Suprapubic skin (tissue), 4 donors: ENCODE results near the gene NCSTN. TPM values are rescaled to one million over a fixed set of nuclear protein-coding genes. Genes with fewer than 3 reads are reported as not detected.
A peak's percentile ranks its signal among the peaks of the same experiment; 100 is the strongest.

Experiments
- DNase-seq, 2 donors: peaks; one replicate each; pipeline ENCODE4 v3.0.0-alpha.2; 2019; ENCODE audit warnings: low spot score in 2 of 2
- H3K27ac ChIP-seq: fragments of 200-600 bp; sonication (generic); one replicate; pipeline ENCODE4 v1.5.1; 2019
- H3K27me3 ChIP-seq: fragments of 200-600 bp; sonication (generic); one replicate; pipeline ENCODE4 v1.5.1; 2019
- H3K36me3 ChIP-seq: fragments of 200-600 bp; sonication (generic); one replicate; pipeline ENCODE4 v1.5.1; 2019
- H3K4me1 ChIP-seq: fragments of 200-600 bp; sonication (generic); one replicate; pipeline ENCODE4 v1.5.1; 2019
- H3K4me3 ChIP-seq: fragments of 200-600 bp; sonication (generic); one replicate; pipeline ENCODE4 v1.5.1; 2019; ENCODE audit warnings: mild to moderate bottlenecking
- H3K9me3 ChIP-seq: fragments of 200-600 bp; sonication (generic); one replicate; pipeline ENCODE4 v1.5.1; 2019
- EP300 ChIP-seq: sonication (generic); formaldehyde crosslinking; IDR thresholded peaks from one replicate; pipeline ENCODE4 v1.6.1; 2017; ENCODE audit warnings: antibody characterized with exemption
- POLR2A ChIP-seq, 2 donors: fragments of 450-650 bp; IDR thresholded peaks; one replicate each; pipeline ENCODE4 v1.6.1; 2017; ENCODE audit warnings: antibody characterized with exemption in 2 of 2, mild to moderate bottlenecking in 2 of 2, moderate library complexity in 2 of 2
- POLR2AphosphoS5 ChIP-seq, 3 donors: sonication (generic); formaldehyde crosslinking; IDR thresholded peaks; one replicate each; pipeline ENCODE4 v1.6.1; 2017; ENCODE audit warnings: antibody characterized with exemption in 3 of 3
- WGBS: methylation state at CpG from one replicate; pipeline ENCODE4 v1.1.5; 2018; 5-methylcytosine and 5-hydroxymethylcytosine counted together
- total RNA-seq, 4 donors: library from RNA; depleted of rRNA; stranded (reverse); fragments of >200 nt; gene quantifications; one replicate each; pipeline ENCODE4 v1.1.0, GENCODE V29; 2016
- TF ChIP-seq, protein P1 (sequence below), 2 donors: fragments of 200-600 bp in 1 of 2; fragments of 450-650 bp in 1 of 2; sonication (generic) in 1 of 2; IDR thresholded peaks; one replicate each; pipeline ENCODE4 v1.5.1; 2016 to 2019; ENCODE audit warnings: antibody characterized with exemption in 2 of 2, mild to moderate bottlenecking in 1 of 2, moderate library complexity in 1 of 2

The NCSTN gene
- total RNA-seq = 10 to 100 TPM; 53.4 to 94.1 (median 71.1) TPM

DNA sequence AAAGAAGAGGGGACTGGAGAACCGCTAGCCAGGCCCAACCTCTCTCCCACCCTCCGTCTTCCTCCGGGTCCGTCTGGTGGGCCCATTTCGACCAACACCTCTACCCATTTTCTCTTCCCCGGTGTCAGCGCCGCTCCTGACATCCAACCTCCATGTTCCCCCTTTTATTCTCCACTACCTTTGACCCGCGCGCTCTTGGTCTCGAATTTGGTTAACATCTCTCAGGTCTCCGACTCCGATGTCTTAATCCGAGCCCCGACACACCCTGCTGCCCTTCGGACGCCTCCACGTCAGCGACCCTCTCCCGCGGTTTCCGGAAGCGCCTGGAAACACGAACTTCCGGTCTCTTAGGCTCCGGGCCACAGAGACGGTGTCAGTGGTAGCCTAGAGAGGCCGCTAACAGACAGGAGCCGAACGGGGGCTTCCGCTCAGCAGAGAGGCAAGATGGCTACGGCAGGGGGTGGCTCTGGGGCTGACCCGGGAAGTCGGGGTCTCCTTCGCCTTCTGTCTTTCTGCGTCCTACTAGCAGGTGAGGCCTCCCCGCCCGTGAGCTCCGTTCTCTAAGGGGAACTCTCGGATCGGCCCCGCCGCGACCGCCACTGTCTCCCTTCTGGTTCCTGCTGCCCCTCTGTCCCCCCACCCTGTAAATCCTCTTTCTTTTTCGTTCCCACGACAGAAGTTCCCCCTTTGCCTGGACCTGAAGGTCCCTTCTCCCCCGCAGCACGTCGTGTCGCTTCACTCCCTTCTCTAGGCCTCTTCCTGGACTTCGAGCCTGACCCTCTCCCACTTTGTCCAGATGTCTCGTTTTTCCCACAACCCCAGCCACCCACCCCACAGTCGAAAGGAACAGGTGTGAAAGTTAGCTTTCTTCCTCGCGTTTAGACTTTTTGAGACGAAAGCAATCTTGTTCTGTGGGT lies at the start of gene NCSTN, which contains the start of gene COPA:
NCSTN (plus strand) TSS at position 431 of the 917 bp plus-strand sequence; CDS start at position 445, 14 bp downstream.
COPA (minus strand) TSS at position 298 of the 917 bp plus-strand sequence; CDS start at position 218, 80 bp downstream.
- H3K27ac ChIP-seq = peak within 1 kb of the TSS; percentile 91
- WGBS = under 1% methylated on average over 58 of the region's 58 CpGs
- H3K4me1 ChIP-seq = peaks cover 46% of the 10 kb centered on the region

DNA sequence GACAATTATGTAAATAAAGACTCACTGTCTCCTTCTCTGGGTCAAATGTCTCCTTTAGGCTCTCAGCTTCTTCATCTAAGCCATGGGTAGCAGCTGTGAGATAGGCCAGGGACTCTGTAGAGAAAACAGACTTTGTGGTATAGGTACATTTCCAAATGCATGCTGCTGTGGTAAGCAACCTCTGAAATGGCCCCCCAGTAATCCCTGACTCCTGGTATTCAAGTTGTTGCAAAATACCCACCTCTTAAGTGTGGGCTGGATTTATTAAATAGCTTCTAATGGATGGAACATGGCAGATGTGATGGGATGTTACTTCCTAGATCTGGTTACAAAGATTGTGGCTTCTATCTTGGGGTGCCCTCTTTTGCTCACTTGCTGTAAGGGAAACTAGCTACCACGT lies 47.1 kb upstream of the NCSTN start:
- TF ChIP-seq POLR2AphosphoS5 (IDR thresholded peaks at IDR 0.05) (no peak), POLR2A (IDR thresholded peaks at IDR 0.05) (no peak), EP300 (no peak)
- TF ChIP-seq, protein P1, sequence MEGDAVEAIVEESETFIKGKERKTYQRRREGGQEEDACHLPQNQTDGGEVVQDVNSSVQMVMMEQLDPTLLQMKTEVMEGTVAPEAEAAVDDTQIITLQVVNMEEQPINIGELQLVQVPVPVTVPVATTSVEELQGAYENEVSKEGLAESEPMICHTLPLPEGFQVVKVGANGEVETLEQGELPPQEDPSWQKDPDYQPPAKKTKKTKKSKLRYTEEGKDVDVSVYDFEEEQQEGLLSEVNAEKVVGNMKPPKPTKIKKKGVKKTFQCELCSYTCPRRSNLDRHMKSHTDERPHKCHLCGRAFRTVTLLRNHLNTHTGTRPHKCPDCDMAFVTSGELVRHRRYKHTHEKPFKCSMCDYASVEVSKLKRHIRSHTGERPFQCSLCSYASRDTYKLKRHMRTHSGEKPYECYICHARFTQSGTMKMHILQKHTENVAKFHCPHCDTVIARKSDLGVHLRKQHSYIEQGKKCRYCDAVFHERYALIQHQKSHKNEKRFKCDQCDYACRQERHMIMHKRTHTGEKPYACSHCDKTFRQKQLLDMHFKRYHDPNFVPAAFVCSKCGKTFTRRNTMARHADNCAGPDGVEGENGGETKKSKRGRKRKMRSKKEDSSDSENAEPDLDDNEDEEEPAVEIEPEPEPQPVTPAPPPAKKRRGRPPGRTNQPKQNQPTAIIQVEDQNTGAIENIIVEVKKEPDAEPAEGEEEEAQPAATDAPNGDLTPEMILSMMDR (IDR thresholded peaks at IDR 0.05) = no peak
- 93% methylated on average over 1 of the region's 1 CpG for WGBS
- no peak overlapping the region for H3K27ac ChIP-seq
- H3K4me3 ChIP-seq = no peak overlapping the region
- no peaks in the 10 kb centered on the region for H3K27me3 ChIP-seq
- DNase-seq = no peak
- peaks cover 98% of the 10 kb centered on the region for H3K36me3 ChIP-seq
- H3K9me3 ChIP-seq = no peaks in the 10 kb centered on the region
- no peaks in the 10 kb centered on the region for H3K4me1 ChIP-seq

More for the DNA sequence above, at the start of gene NCSTN, which contains the start of gene COPA:
- H3K4me3 ChIP-seq = peak within 1 kb of the TSS; percentile 96
- no peak for TF ChIP-seq EP300
- peak; percentile 72 to 97 for TF ChIP-seq POLR2A (IDR thresholded peaks at IDR 0.05)
- TF ChIP-seq POLR2AphosphoS5 (IDR thresholded peaks at IDR 0.05) = peak; percentile 80 to 92 (median 84)
- TF ChIP-seq, protein P1 (IDR thresholded peaks at IDR 0.05) = no peak
- no peaks in the 10 kb centered on the region for H3K27me3 ChIP-seq
- peaks cover 27% of the 10 kb centered on the region for H3K36me3 ChIP-seq
- H3K9me3 ChIP-seq = no peaks in the 10 kb centered on the region
- peak; percentile 96 to 97 for DNase-seq

DNA sequence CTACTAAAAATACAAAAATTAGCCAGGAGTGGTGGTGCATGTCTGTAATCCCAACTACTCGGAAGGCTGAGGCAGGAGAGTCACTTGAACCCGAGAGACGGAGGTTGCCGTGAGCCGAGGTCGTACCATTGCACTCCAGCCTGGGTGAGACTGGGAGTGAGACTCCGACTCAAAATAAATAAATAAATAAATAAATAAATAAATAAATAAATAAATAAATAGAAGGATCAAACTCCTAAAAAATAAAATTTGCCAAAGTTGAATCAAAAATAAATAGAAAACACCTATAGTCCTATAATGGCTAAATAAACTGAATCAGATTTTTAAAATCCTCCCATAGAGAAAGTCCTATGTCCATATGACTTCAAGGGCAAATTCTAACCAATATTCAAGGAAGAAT lies 43.0 kb upstream of the NCSTN start:
- DNase-seq = no peak
- 84% methylated on average over 7 of the region's 7 CpGs for WGBS
- Histone ChIP-seq H3K36me3 (peaks cover 96% of the 10 kb centered on the region), H3K27me3 (no peaks in the 10 kb centered on the region), H3K27ac (no peak overlapping the region), H3K9me3 (no peaks in the 10 kb centered on the region), H3K4me3 (no peak overlapping the region), H3K4me1 (no peaks in the 10 kb centered on the region)
- TF ChIP-seq POLR2A (IDR thresholded peaks at IDR 0.05) (no peak), POLR2AphosphoS5 (IDR thresholded peaks at IDR 0.05) (no peak)
- TF ChIP-seq, protein P1 (IDR thresholded peaks at IDR 0.05) = no peak

DNA sequence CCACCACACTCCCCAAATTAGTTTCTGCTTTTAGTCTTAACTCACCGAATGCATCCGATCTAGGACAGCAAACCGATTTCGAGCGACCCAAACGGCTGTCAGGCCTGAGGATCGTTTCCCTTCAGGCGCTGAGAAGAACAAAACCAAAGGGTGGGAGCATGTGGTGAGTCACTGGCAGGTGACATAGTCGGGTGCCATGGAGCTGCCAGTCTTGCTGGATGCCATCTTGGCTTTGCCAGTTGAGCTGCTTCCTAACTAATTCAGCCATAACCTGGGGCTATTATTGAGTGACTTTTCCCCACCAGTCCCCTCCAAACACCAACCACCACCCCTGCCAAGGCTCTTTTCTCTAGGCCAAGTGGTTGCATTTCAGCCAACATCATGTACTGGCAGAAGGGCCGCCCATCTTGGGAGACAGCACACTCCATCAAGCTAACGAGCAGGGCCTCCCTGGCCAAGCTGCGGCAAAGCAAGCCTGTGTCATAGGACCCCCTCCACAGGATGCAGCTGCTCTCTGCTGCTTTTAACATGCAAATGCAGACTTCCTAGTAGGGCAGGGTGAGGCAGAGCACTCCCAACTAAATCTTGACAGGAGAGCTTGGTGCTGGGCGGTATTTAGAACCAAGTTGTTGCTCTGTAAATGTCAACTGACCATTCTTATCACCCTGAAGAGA lies 35.9 kb upstream of the NCSTN start:
- DNase-seq = no peak
- no peaks in the 10 kb centered on the region for H3K4me1 ChIP-seq
- TF ChIP-seq EP300 (no peak), POLR2A (IDR thresholded peaks at IDR 0.05) (no peak), POLR2AphosphoS5 (IDR thresholded peaks at IDR 0.05) (no peak)
- TF ChIP-seq, protein P1 (IDR thresholded peaks at IDR 0.05) = no peak
- WGBS = 83% methylated on average over 13 of the region's 13 CpGs
- H3K9me3 ChIP-seq = no peaks in the 10 kb centered on the region
- H3K27ac ChIP-seq = no peak overlapping the region
- peaks cover 100% of the 10 kb centered on the region for H3K36me3 ChIP-seq
- no peaks in the 10 kb centered on the region for H3K27me3 ChIP-seq
- no peak overlapping the region for H3K4me3 ChIP-seq
